PFSK-1 (cell line): ENCODE measurements around the gene IQCM.

Experiments used
- FOXP2 ChIP-seq: optimal IDR thresholded peaks from 2 replicates; pipeline ENCODE3; 2011; ENCODE audit warnings: borderline replicate concordance, control low read depth, inconsistent platforms; ENCODE audit not compliant: insufficient read depth; ENCODE audit errors: extremely low read length, extremely low read depth
- SIN3A ChIP-seq: IDR thresholded peaks from 2 replicates; pipeline ENCODE4 v1.6.1; 2012; ENCODE audit warnings: mild to moderate bottlenecking, low read length, moderate library complexity, borderline replicate concordance; ENCODE audit not compliant: insufficient read depth
- TAF1 ChIP-seq: IDR thresholded peaks from 2 replicates; pipeline ENCODE4 v1.6.1; 2012; ENCODE audit warnings: low read length, control low read depth, borderline replicate concordance; ENCODE audit not compliant: insufficient read depth
- TF ChIP-seq, protein P1 (sequence below), 2 experiments: IDR thresholded peaks; 2 replicates each; pipeline versions ENCODE4 v1.6.1 to v1.8.0; 2011 to 2012; ENCODE audit warnings: low read depth in 2 of 2, low read length in 2 of 2, control low read depth in 1 of 2, inconsistent platforms in 1 of 2, mild to moderate bottlenecking in 1 of 2, moderate library complexity in 1 of 2; ENCODE audit not compliant: insufficient read depth in 1 of 2

DNA sequence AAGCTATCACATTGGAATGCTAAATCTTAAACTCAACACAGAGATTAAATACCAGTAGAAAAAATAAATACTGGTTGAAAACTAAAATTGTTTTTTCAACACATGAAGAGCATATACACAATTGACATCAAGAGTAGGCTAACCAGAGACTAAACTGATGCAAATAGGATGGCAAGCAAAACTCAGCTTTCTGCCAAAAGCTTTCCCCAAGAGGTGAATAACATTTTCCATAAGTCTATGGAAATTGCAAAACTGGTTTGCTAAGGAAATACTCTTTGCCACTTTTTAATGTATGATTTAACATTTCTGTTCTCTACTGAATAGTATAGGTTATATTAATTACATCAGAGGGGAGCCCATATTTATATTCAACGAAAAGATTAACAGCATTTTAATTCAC is 23.8 kb downstream of the IQCM start:
- TF ChIP-seq TAF1 (no peak), SIN3A (no peak), FOXP2 (no peak)
- TF ChIP-seq, protein P1, sequence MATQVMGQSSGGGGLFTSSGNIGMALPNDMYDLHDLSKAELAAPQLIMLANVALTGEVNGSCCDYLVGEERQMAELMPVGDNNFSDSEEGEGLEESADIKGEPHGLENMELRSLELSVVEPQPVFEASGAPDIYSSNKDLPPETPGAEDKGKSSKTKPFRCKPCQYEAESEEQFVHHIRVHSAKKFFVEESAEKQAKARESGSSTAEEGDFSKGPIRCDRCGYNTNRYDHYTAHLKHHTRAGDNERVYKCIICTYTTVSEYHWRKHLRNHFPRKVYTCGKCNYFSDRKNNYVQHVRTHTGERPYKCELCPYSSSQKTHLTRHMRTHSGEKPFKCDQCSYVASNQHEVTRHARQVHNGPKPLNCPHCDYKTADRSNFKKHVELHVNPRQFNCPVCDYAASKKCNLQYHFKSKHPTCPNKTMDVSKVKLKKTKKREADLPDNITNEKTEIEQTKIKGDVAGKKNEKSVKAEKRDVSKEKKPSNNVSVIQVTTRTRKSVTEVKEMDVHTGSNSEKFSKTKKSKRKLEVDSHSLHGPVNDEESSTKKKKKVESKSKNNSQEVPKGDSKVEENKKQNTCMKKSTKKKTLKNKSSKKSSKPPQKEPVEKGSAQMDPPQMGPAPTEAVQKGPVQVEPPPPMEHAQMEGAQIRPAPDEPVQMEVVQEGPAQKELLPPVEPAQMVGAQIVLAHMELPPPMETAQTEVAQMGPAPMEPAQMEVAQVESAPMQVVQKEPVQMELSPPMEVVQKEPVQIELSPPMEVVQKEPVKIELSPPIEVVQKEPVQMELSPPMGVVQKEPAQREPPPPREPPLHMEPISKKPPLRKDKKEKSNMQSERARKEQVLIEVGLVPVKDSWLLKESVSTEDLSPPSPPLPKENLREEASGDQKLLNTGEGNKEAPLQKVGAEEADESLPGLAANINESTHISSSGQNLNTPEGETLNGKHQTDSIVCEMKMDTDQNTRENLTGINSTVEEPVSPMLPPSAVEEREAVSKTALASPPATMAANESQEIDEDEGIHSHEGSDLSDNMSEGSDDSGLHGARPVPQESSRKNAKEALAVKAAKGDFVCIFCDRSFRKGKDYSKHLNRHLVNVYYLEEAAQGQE (IDR thresholded peaks at IDR 0.05; ENCODE audit: insufficient read depth in 1 of 2, low read depth in 2 of 2, low read length in 2 of 2), result no peak
